IPS DF 4.7 (cell line): ENCODE data around the gene EVA1B.

Source experiments
- DNase-seq: peaks from one replicate; pipeline ENCODE4 v3.0.0-alpha.2; 2013; ENCODE audit warnings: low spot score; ENCODE audit errors: extremely low read depth

EVA1B gene

DNA sequence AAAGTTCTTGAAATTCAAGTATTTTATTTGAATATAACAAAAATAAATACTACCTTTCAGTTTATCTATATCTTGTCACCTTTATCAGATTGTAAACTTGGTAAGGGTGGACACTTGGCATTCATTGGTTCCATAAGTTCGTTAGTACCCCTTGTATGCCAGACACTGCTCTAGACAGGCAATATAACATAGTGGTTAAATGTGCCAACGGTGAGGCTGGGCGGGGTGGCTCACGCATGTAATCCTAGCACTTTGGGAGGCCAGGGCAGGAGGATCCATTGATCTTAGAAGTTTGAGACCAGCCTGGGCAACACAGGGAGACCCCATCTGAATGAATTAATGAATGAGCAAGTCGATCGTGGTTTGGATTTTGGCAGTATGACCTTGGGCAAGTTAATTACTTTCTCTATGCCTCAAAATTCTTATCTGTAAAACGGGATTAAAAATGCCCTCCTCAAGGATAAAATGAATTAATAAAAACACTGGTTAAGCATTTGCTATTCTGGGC lies 43.6 kb downstream of the EVA1B start:
- DNase-seq = no peak

GRCh38 chr1:36279110-36279788 lies 44.2 kb downstream of the EVA1B start:
- DNase-seq = no peak

DNA sequence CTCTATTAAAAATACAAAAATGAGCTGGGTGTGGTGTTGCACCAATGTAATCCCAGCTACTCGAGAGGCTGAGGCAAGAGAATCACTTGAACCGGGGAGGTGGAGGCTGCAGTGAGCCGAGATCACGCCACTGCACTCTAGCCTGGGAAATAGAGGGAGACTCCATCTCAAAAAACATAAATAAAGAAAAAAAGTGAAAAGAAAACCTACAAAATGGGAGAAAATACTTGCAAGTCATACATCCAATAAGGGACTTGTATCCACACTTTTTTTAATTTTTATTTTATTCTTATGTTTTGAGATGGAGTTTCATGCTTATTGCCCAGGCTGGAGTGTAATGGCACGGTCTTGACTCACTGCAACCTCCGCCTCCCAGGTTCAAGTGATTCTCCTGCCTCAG lies 46.8 kb downstream of the EVA1B start:
- no peak for DNase-seq

DNA sequence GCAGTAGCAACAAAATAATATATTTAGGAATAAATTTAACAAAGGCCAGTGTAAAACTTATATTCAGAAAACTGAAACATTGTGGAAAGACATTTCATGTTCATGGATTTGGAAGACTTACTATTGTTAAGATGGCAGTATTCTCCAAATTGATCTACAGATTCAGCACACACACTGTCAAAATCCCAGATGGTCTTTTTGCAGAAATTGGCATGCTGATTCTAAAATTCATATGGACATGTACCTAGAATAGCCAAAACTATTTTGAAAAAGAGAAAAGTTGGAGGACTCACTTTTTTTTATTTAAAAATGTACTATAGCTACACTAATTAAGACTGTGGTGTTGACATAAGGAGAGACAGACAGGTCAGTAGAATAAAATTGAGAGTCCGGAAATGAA lies 49.2 kb downstream of the EVA1B start:
- DNase-seq = no peak

DNA sequence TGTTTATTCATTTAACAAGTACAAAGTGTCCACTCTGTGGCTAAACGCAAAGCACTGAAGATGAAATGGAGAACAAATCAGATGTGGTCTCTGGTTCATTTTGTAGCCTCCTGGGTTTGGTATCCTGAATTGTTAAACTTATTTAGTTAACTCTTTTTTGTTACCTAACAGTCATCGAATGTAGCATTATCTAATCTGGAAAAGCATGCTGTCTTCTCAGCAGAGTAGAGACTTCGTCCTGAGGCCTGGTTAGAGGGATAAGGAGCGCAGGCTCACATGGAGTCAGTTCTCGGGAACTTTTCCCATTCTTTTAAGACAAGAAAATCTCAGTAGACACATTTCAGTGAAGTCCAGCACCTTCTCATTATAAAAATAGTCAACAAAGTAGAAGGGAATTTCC lies 50.4 kb downstream of the EVA1B start:
- no peak for DNase-seq
